Measurements from ENCODE around the gene INF2. TPM values are rescaled to one million over a fixed set of nuclear protein-coding genes. Genes with fewer than 3 reads are reported as not detected.
"Not testable (repeated sequence)": the region's sequence is repeated elsewhere in the genome, so short reads cannot be mapped to it uniquely, and the experiment has no call there.

The INF2 gene
- total RNA-seq, 3 donors from 2014 or later = 132 to 216 (median 176) TPM

DNA sequence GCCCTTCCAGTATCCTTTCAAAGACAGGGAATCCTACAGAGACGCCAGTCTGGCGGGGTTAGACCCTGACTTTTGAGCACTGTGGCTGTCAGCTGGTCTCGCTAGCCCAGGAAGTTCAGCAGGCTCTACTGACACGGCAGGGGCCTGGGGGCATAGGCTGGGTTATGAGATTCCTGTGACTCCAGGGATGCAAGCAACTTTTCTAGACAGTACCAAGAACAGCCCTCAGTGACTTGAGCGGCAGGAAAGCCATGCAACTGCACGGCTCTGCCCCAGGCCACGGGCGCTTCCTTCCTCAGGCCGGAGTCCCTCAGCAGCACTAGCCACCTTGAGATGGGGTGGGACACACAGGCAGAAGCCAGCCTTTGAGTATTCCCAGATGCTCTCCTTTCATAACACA lies 58.5 kb downstream of the INF2 start:
- peak in 1 of 3 donors; percentile 31 for DNase-seq
- peaks cover 37% of the 10 kb centered on the region for H3K4me1 ChIP-seq (ENCODE audit: low read depth)
- intact Hi-C loops (cut with DNase I, micrococcal nuclease) = no loop called here
- TF ChIP-seq, protein P1, sequence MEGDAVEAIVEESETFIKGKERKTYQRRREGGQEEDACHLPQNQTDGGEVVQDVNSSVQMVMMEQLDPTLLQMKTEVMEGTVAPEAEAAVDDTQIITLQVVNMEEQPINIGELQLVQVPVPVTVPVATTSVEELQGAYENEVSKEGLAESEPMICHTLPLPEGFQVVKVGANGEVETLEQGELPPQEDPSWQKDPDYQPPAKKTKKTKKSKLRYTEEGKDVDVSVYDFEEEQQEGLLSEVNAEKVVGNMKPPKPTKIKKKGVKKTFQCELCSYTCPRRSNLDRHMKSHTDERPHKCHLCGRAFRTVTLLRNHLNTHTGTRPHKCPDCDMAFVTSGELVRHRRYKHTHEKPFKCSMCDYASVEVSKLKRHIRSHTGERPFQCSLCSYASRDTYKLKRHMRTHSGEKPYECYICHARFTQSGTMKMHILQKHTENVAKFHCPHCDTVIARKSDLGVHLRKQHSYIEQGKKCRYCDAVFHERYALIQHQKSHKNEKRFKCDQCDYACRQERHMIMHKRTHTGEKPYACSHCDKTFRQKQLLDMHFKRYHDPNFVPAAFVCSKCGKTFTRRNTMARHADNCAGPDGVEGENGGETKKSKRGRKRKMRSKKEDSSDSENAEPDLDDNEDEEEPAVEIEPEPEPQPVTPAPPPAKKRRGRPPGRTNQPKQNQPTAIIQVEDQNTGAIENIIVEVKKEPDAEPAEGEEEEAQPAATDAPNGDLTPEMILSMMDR (IDR thresholded peaks at IDR 0.05) = no peak
- H3K36me3 ChIP-seq (ENCODE audit: low read depth) = no peaks in the 10 kb centered on the region
- no peak for ATAC-seq
- H3K4me3 ChIP-seq = no peak overlapping the region
- no peaks in the 10 kb centered on the region for H3K9me3 ChIP-seq

DNA sequence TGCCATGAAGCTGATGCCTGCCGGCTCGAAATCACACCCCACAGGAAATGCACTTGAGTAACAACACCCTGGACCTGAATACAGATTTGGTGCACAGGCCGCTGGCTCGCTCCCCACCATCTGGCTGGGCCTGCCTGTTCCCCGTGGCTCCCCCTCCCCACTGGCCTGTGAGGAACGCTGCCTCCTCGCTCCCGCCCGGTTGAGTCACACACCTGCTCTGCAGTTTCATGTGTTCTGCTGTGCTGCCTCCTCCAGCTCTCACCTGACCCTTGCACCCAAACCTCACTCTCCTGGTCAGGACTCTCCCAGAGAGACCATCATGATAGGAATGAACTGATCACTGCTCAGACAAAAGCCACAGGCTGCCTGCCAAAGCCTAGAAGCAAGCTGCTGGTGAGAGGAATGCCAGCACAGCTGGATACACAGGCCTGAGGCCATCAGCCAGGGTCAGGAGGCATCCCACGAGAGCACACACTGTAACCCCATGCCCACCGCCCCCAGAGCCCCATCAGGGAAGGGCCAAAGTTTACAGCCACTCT lies 59.8 kb downstream of the INF2 start:
- TF ChIP-seq, protein P1 (IDR thresholded peaks at IDR 0.05) = no peak
- no peaks in the 10 kb centered on the region for H3K9me3 ChIP-seq
- peak; percentile 33 for ATAC-seq
- intact Hi-C loops (cut with DNase I, micrococcal nuclease) = no loop called here
- H3K36me3 ChIP-seq (ENCODE audit: low read depth) = no peaks in the 10 kb centered on the region
- peaks cover 43% of the 10 kb centered on the region for H3K4me1 ChIP-seq (ENCODE audit: low read depth)
- no peak overlapping the region for H3K4me3 ChIP-seq
- DNase-seq = peak; percentile 52 to 73 (median 68)

DNA sequence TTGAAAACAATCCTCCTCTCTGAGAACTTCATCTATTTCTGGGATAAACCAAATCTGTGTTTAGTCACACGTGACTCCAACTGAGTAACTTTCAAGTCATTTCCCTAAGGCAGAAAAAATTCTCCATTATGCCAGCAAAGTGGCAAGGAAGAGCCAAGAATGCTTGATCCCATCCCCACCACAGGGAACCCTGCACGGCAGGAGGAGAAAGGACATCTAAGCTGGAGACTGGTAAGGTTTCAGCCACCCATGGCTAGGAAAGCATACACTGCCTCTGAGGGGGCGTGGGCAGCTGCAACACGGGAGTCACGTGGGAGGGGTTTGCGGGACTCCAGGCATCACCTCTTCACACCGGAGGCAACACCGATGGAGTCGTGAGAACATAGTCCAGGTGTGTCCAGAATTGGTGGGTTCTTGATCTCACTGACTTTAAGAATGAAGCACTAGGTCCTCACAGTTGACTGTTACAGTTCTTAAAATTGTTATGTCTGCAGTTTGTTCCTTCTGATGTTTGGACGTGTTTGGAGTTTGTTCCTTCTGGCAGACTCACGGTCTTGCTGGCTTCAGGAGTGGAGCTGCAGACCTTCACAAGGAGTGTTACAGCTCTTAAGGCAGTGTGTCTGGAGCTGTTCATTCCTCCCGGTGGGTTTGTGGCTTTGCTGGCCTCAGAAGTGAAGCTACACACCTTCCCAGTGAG lies 60.8 kb downstream of the INF2 start:
- Histone ChIP-seq H3K36me3 (ENCODE audit: low read depth) (no peaks in the 10 kb centered on the region), H3K4me1 (ENCODE audit: low read depth) (peaks cover 49% of the 10 kb centered on the region), H3K4me3 (no peak overlapping the region), H3K9me3 (no peaks in the 10 kb centered on the region)
- no peak for ATAC-seq
- intact Hi-C loops (cut with DNase I, micrococcal nuclease) = no loop called here
- peak in 1 of 3 donors; percentile 39 for DNase-seq
- TF ChIP-seq, protein P1 (IDR thresholded peaks at IDR 0.05) = no peak

DNA sequence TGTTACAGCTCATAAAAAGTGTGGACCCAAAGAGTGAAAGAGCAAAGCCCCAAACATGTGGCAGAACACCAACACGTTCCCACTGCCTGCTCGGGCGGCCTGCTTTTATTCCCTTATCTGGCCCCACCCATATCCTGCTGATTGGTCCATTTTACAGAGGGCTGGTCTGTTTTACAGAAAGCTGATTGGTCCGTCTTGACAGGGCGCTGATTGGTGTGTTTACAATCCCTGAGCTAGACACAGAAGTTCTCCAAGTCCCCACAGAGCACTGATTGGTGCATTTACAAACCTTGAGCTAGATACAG lies 61.3 kb downstream of the INF2 start:
- H3K9me3 ChIP-seq; ATAC-seq; DNase-seq; H3K36me3 ChIP-seq (ENCODE audit: low read depth); intact Hi-C loops (cut with DNase I, micrococcal nuclease); H3K4me3 ChIP-seq: not testable (repeated sequence)
- H3K4me1 ChIP-seq (ENCODE audit: low read depth) = peaks cover 49% of the 10 kb centered on the region

DNA sequence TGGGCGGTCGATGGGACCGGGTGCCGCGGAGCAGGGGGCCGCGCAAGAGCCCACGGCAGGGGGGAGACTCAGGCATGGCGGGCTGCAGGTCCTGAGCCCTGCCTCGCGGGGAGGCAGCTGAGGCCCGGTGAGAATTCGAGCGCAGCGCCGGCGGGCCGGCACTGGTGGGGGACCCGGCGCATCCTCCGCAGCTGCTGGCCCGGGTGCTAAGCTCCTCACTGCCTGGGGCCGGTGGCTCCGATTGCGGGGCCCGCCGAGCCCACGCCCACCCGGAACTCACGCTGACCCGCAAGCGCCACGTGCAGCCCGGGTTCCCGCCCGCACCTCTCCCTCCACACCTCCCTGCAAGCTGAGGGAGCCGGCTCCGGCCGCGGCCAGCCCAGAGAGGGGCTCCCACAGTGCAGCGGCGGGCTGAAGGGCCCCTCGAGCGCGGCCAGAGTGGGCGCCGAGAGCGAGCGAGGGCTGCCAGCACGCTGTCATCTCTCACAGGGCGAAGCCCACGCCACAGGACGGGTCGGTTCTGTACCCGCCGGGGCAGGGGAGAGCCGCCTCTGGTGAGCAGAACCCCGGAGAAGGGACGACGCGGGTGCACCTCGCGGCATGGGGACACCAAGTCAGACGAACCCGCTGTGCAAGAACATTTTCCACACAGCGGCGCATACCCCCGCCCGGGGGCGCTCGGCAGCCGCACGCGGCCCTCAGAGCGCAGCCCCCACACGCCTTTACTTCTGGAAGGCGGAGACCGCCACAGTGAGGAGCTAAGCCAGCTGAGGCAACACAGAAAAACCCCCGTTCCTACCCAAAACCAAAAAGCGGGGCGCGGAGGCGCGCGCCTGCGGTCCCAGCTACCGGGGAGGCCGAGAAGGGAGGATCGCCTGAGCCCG lies 62.4 kb downstream of the INF2 start:
- no peaks in the 10 kb centered on the region for H3K36me3 ChIP-seq (ENCODE audit: low read depth)
- no peak overlapping the region for H3K4me3 ChIP-seq
- TF ChIP-seq, protein P1 (IDR thresholded peaks at IDR 0.05) = no peak
- H3K9me3 ChIP-seq = no peaks in the 10 kb centered on the region
- peaks cover 40% of the 10 kb centered on the region for H3K4me1 ChIP-seq (ENCODE audit: low read depth)
- peak in 1 of 3 donors; percentile 76 for DNase-seq
- no peak for ATAC-seq
- intact Hi-C loops (cut with DNase I, micrococcal nuclease) = no loop called here

DNA sequence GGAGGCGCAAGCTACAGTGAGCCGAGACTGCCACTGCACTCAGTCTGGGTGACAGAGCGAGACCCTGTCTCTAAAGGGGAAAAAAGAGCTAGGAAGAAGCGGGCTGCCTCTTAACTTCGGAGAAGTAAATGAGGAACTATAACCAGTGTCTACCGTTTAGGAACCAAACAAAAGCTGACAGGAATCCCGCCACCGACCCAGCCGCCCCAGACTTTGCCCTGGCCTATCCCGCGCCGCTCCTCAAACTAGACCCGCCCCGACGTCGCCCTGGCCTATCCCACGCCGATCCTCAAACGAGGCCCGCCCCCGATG lies 63.0 kb downstream of the INF2 start:
- H3K9me3 ChIP-seq = no peaks in the 10 kb centered on the region
- DNase-seq (no peak), ATAC-seq (no peak)
- H3K36me3 ChIP-seq (ENCODE audit: low read depth) = no peaks in the 10 kb centered on the region
- TF ChIP-seq, protein P1 (IDR thresholded peaks at IDR 0.05) = no peak
- peaks cover 35% of the 10 kb centered on the region for H3K4me1 ChIP-seq (ENCODE audit: low read depth)
- intact Hi-C loops (cut with DNase I, micrococcal nuclease) = no loop called here
- H3K4me3 ChIP-seq = no peak overlapping the region
